GM21526 (cell line): ENCODE measurements around the gene CRACDL.

ENCODE experiments used
- ATAC-seq: cut with Tn5 transposase; IDR thresholded peaks from one replicate; pipeline ENCODE4 v1.9.1; 2021; ENCODE audit warnings: moderate library complexity; ENCODE audit not compliant: unreplicated experiment, low FRiP score

The CRACDL gene

DNA sequence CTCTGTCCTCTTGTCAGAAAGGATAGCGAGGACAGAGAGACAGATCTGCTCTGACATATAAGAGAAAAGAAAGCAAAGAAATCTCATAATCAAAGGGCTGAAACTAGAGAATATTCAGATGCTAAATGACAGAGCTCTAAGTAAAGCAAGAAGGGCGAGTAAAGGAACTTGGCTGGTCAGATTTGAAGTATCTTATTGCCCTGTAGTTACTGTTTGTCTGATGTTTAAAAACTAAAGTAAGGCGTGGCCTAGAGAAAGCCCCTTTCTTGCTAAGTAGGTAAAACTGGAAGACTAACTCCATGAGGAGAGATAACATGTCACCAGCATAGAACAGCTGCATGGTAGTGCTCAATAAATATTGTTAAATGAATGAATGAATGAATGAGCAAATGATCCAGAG is 70.0 kb downstream of the CRACDL start:
- ATAC-seq = no peak

DNA sequence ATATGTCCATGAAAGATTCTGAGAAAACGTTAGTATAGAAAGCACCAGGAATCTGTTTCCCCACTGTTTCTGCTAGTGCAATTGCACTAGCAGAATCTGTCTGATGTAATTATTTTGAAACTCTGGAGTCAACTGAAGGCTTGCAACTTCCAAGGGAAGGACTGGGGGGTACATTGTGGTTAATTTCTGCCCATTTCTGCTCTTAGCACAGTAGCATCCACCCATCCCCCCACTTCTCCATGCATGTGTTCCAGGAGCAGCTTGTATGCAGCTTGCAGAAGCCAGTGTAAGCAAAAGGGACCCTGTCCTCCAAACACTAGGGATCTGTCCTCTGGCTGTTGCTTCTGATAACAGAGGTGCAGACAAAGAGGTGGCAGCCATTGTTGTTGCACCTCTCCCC is 74.4 kb downstream of the CRACDL start:
- no peak for ATAC-seq

GRCh38 chr2:98859323-98859722 is 76.7 kb downstream of the CRACDL start:
- no peak for ATAC-seq

- ATAC-seq = no peak
Measured at GRCh38 chr2:98857001-98857400, 79.0 kb downstream of the CRACDL start.

GRCh38 chr2:98854682-98855081 is 81.3 kb downstream of the CRACDL start:
- ATAC-seq = no peak

- no peak for ATAC-seq
Measured at GRCh38 chr2:98852932-98853331, 83.1 kb downstream of the CRACDL start.

DNA sequence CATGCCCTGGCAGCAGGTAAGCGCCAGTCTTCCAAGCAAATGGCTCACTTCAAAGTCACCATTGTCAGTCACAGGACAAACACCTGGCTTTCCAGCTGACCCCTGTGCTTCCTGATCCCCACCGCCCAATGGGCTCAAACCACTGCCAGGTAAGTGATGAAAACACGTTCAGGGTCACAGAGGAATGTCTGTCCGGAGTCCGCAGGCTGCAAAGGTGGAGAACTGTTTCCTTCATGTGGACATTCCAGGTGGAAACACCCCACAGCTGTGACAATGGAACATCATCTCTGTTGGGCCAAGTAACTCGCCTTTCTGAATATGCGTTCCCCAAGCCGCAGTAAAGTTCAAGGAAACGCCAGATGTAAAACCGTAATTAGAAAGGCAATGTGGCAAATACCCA is 86.0 kb downstream of the CRACDL start:
- ATAC-seq = no peak

DNA sequence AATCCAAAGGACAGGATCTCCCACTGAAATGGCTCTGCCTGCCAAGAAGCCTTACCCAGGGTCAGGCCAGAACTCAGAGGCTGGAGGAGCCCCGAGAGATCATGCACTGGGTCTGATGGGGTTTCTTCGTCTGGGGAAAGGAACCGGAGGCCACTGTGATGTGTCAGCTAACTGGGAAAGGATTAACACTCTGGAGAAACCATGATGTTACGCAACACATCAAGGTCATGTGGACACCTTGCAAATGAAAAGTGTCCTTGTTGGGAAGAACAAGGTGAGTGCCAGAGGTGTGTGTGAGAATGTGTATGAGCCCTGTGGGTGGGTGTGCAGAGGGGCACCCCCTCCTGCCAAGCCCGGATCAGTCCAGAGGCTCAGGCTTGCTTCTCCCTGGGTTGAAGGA is 86.9 kb downstream of the CRACDL start:
- no peak for ATAC-seq

GRCh38 chr2:98847853-98848252 is 88.2 kb downstream of the CRACDL start:
- no peak for ATAC-seq

GRCh38 chr2:98846041-98846440 is 90.0 kb downstream of the CRACDL start:
- ATAC-seq = no peak

GRCh38 chr2:98842136-98842535 is 93.9 kb downstream of the CRACDL start:
- ATAC-seq = no peak

DNA sequence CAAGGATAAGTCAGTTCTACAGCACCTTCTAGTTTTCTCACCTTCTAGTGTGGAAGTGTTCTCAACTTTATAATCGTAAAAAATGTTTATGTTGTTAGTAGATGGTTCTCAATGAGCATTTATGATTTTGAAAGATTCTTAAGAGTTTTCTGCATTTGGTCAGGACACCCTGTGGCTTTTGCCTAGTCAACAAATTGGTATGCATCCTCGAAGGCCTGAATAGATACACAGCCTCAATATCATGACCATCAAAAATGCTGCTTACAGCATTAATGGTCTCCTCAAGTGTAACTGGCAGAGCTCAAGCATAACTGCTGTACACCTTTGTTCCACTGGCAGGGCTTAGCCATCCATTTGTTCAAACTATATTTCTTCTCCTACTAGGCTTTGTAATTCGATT is 96.7 kb downstream of the CRACDL start:
- ATAC-seq = no peak

DNA sequence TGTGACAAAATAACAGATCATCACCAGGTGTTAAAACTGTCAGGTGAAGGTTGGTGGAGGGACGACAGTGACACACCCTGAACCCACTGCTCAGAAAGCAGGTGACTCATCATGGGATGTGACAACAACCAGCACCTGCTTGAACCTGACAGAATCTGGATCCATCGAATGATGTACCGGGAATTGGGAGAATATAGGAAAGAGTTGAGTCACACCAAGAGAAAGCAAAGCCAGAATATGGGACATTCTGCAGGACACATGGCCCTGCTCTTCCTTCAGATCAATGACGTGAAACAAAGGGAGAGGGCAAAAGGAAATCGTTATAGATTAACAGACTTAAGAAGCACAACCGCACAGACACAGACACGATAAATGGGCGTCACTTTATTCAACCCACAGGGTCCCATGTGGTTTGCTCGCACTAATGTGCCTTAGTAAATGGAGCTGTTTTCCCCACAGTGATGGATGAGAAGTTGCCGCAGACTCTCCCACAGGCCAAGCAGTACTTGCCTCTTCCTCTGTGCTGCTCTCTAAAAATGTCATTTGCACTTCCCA is 100.1 kb downstream of the CRACDL start:
- no peak for ATAC-seq

- ATAC-seq = no peak
Measured at GRCh38 chr2:98833917-98834263, 102.1 kb downstream of the CRACDL start.

DNA sequence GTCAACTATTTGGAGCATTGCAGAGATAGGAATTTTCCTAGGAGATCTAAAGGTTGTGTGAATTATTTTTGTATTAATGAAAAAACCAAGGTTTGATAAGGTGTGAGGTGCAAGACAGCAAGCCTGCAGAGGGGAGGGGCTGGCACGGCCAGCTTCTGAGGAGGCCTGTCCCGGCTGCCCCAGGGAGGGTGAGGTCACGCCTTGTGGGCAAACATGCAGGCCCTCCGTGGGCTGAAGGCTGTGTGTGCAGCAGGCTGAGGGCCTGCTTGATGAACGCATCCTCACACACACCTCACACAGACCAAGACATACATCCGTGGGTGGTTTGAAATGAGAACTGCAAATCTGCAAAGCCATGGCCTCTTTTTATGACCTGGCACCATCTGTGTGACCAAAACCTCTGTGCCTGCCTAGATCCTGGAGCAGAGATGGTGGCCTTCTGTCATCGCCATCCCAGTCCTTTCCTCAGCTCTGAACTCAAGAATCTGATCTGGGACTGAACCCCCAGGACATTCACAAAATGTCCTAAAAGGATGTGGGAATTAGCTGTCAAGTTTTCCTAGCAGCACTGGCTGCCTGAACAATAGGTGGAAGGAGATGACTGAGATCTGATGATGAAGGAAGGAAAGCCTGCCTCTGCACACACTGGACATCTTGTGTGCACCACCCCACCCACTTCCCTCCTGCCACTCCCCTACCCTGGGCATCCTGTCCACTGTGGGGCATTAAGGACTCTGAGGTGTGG is 102.7 kb downstream of the CRACDL start:
- ATAC-seq = no peak

GRCh38 chr2:98832172-98832571 is 103.9 kb downstream of the CRACDL start:
- ATAC-seq = no peak

- ATAC-seq = no peak
Measured at GRCh38 chr2:98830571-98831145, 105.4 kb downstream of the CRACDL start.

DNA sequence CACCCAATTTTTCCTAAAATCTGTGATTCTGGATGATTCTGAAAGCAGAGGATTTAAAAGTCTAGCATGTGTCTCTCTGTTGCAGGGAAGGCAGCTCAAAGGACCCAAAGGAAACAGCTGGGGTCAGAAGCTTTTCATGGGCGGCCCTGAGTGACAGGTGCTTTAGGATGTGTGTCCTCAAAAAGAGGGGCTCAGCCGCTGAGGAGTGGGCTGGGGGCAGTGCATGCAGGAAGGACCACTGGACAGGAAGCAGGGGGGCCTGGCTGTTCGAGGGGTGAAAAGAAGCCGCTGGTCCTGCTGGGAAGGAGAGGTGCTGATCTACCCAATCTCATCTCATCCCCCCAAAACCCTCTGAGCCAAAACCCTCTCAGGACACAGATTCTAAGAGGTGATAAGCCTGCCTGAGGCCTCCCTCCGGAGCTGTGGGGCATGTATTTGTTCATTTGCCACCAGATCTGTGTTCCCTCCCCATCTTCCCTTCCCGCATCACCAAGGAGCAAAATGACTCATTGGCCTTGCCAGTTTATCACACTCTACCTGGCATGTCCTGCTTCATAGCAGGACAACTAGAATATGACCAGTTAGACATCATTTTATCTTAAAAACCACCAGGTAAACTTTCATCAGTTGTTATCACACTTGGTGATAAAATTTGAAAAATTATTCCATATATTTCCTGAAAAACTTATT is 106.3 kb downstream of the CRACDL start:
- ATAC-seq = no peak

GRCh38 chr2:98828793-98829371 is 107.1 kb downstream of the CRACDL start:
- ATAC-seq = no peak

GRCh38 chr2:98828369-98828744 is 107.7 kb downstream of the CRACDL start:
- no peak for ATAC-seq

GRCh38 chr2:98827625-98828368 is 108.2 kb downstream of the CRACDL start:
- ATAC-seq = no peak
